Mammary epithelial cell (primary cell): ENCODE measurements around the gene HERC4.

Experiments used
- EZH2 ChIP-seq: IDR thresholded peaks from 2 replicates; pipeline ENCODE4 v1.6.1; 2012; ENCODE audit warnings: low read length, inconsistent platforms, borderline replicate concordance
- TF ChIP-seq, protein P1 (sequence below), 2 donors: IDR thresholded peaks in 1 of 2; conservative IDR thresholded peaks in 1 of 2; 2 replicates each; pipeline ENCODE4 v1.5.1; 2011 to 2012; ENCODE audit warnings: inconsistent platforms in 2 of 2, low read length in 2 of 2, mild to moderate bottlenecking in 2 of 2, control low read depth in 1 of 2, low read depth in 1 of 2; ENCODE audit not compliant: insufficient read depth in 1 of 2; ENCODE audit errors: extremely low read depth in 1 of 2

DNA sequence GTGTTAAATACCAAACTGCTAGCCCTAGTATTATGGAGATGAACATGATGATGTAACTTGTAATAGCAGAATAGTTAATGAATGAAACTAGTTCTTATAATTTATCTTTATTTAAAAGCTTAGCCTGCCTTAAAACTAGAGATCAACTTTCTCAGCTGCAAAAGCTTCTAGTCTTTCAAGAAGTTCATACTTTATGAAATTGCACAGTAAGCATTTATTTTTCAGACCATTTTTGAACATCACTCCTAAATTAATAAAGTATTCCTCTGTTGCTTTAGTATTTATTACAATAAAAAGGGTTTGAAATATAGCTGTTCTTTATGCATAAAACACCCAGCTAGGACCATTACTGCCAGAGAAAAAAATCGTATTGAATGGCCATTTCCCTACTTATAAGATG lies 157.4 kb downstream of the HERC4 start:
- TF ChIP-seq, protein P1, sequence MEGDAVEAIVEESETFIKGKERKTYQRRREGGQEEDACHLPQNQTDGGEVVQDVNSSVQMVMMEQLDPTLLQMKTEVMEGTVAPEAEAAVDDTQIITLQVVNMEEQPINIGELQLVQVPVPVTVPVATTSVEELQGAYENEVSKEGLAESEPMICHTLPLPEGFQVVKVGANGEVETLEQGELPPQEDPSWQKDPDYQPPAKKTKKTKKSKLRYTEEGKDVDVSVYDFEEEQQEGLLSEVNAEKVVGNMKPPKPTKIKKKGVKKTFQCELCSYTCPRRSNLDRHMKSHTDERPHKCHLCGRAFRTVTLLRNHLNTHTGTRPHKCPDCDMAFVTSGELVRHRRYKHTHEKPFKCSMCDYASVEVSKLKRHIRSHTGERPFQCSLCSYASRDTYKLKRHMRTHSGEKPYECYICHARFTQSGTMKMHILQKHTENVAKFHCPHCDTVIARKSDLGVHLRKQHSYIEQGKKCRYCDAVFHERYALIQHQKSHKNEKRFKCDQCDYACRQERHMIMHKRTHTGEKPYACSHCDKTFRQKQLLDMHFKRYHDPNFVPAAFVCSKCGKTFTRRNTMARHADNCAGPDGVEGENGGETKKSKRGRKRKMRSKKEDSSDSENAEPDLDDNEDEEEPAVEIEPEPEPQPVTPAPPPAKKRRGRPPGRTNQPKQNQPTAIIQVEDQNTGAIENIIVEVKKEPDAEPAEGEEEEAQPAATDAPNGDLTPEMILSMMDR (conservative IDR thresholded peaks at IDR 0.05 in 1 of 2, IDR thresholded peaks at IDR 0.05 in 1 of 2; ENCODE audit: extremely low read depth in 1 of 2, insufficient read depth in 1 of 2, low read depth in 1 of 2, low read length in 2 of 2): no peak
- TF ChIP-seq EZH2: no peak
